HG02870 (cell line): Measurements from ENCODE around the gene VEZT.
"Not testable (repeated sequence)": the region's sequence is repeated elsewhere in the genome, so short reads cannot be mapped to it uniquely, and the experiment has no call there.

Experiments used
- ATAC-seq: cut with Tn5 transposase; IDR thresholded peaks from one replicate; pipeline ENCODE4 v1.9.1; 2021; ENCODE audit warnings: mild to moderate bottlenecking, moderate library complexity; ENCODE audit not compliant: unreplicated experiment

VEZT gene

DNA sequence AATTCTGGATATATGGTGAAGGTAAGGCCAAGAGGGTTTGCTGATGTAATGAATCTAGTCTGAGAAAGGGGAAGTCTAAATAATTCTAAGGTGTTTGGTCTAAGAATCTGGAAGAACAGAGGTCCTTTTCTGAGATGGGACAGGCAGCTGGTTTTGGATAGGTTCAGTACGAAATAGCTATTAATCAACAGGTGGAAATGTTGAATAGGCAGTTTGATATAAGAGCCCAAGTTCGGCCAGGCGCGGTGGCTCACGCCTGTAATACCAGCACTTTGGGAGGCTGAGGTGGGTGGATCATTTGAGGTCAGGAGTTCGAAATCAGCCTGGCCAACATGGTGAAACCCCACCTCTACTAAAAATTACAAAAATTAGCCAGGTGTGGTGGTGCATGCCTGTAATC, 97.1 kb downstream of the VEZT start:
- ATAC-seq = not testable (repeated sequence)

GRCh38 chr12:95316798-95317197, 99.2 kb downstream of the VEZT start:
- no peak for ATAC-seq

- no peak for ATAC-seq
Observed at GRCh38 chr12:95318071-95318545, 100.5 kb downstream of the VEZT start.

- no peak for ATAC-seq
Observed at GRCh38 chr12:95319694-95320331, 102.2 kb downstream of the VEZT start.

DNA sequence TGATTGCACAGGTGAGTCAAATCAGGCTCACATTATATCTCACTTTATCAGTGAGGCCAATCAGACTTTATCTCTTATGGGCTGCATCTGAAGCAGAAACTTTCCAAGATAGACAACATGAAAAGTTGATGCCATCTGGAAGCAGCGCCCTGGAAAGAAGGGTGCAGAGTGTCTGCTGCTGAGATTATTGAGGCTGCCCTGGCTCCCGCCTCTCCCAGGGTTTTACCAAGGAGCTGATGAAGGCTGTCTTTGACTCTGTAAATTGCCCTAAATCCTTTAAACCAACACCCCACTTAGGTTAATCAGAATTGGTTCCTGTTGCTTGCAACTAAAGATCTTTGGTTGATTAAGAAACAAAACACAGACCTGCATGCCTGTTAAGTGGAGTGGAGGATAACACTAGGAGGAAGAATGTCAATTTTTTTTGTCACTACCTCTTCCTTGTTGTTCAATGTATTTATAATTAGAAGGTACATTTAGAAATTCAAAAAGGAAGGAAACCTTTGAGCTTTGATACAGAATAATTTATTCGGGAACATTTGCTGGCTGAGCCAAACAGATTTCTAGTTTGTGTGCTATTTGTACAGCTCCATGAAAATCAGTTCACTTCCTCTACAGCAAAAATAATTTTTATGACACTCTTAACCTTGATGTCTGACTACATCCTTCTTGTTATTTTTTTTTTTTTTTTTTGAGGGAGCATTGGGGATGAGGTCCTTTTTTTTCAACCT, 104.1 kb downstream of the VEZT start:
- no peak for ATAC-seq

DNA sequence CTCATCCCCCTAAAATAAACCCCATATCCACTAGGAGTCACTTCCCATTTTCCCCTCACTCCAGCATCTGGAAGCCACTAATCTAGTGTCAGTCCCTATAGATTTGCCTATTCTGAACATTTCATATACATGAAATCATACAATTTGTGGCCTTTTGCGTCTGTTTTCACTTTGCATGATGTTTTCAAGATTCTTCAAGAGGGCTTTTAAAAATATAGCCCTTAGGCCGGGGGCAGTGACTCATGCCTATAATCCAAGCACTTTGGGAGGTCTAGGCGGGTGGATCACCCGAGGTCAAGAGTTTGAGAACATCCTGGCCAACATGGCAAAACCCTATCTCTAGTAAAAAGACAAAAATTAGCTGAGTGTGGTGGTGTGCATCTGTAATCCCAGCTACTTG, 104.7 kb downstream of the VEZT start:
- no peak for ATAC-seq

GRCh38 chr12:95323212-95323611, 105.6 kb downstream of the VEZT start:
- ATAC-seq = no peak

GRCh38 chr12:95324246-95324645, 106.6 kb downstream of the VEZT start:
- ATAC-seq = not testable (repeated sequence)

GRCh38 chr12:95325501-95325900, 107.9 kb downstream of the VEZT start:
- no peak for ATAC-seq

- no peak for ATAC-seq
Observed at GRCh38 chr12:95326445-95326844, 108.8 kb downstream of the VEZT start.

DNA sequence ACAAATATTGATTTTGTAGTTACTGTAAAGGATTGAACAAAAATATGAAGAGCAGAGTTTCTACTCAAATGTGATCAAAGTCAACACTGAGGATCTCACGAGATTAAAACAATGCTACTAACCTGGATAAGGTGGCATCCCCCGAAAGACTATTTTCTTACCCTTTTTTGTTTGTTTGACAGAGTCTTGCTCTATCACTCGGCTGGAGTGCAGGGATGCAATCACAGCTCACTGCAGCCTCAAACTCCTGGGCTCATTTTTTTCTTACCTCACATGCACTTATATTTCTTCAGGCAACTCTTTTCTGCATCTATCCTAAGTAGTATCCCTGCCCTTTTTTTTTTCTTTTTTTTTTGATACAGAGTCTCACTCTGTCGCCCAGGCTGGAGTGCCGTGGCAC, 109.2 kb downstream of the VEZT start:
- ATAC-seq = no peak

GRCh38 chr12:95328708-95329107, 111.1 kb downstream of the VEZT start:
- no peak for ATAC-seq

- ATAC-seq = no peak
Observed at GRCh38 chr12:95335948-95336347, 118.3 kb downstream of the VEZT start.

DNA sequence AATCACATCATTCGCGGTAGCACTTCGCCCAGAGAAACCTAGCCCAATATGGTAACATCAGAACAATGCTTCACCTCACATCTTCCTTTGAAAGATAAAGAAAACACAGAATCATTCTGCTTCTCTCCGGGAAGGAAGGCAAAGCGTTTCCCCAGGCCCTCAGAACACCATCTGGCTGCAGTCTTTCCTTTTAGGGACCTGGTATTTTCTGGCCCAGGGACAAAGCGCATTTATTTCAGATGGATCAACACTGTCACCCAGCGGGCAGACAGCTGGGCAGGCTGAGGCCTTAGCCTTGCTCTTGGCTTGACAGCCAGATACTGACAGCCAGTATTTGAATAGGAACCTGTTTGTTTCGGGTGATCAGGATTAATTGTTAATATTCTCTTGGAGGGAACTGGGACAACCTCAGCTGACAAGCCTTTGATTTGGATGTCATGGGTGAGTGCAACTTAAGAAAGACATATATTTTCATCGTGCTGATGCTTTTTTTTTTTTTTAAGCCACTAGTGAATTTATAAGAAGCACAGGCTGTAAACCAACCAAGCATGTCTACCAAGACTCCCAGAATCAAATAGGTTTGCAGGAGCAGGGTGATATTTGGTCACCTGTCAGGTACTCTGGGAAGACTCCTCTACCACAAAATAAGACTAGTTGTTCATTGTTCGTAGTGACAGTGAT, 118.9 kb downstream of the VEZT start:
- ATAC-seq = no peak

DNA sequence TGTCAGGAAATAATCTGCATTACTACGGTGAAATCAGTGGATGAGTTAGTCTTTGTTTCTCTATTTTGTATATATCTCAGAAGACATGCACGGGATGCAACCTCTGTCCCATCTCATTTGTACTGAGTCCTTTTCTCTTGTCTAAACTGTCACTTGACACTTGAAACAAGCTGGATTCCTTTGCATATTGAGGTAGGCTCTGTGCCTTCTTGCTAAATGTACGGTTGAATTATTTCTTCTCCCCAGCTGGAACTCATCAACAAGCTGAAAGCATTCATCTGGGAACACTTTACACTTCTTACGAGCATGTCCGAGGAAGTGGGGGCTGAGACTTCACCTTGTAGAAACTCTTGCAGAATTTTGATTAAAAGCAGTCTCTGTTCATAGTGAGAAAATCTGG, 119.5 kb downstream of the VEZT start:
- ATAC-seq = no peak

- ATAC-seq = no peak
Observed at GRCh38 chr12:95339086-95339788, 121.6 kb downstream of the VEZT start.

DNA sequence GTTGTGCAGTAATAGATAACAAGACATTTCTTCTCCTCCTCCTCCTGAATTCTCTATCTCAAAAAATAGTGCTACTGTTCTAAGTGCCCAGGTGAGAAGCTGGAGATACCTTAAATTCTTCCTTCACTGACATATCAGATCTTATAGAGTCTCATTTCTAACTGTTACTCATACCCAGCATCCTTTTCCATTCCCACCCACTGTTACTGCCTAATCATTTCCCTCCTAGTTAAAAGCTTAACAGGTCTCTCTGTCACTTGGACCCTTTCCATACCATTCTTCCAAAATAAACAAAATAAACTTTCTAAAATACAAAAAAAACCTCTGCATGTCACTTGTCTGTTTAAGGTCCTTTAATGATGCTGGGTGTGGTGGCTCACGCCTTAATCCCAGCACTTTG, 124.4 kb downstream of the VEZT start:
- no peak for ATAC-seq

DNA sequence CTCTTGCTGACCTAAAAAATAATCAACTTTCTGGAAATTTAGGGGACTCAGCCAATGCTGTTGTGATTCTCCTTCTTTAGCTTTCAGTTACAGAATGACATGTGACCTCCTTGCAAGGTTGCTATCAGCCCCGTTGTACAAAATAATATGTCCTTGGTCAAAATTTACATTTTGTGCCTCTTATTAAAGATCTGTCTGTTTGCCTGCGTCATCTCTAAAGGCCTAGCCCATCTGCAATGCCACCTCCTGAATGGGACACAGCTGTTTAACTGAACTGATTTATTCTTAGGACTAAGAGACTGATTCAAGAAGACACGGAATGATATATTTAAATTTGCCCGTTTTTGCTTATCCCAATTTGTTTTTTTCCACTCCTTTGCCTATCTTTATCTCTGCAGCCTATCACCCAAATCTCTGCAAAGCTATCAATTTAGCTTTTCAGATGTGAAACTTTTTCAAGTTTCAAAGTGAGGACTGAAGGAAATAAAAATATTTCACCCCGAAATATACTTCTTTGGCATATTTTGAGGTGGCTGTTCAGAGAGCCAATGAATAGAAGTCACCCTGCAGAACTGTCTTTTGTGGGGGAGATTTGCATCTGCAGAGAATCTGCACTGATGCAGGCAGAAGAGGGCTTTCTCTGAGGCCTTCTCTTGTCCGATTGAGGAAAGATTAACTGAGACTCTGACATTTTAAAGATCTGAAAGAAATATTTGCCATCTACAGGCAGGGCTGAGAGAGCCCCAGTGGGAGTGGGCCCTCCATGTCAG, 126.0 kb downstream of the VEZT start:
- ATAC-seq = no peak

DNA sequence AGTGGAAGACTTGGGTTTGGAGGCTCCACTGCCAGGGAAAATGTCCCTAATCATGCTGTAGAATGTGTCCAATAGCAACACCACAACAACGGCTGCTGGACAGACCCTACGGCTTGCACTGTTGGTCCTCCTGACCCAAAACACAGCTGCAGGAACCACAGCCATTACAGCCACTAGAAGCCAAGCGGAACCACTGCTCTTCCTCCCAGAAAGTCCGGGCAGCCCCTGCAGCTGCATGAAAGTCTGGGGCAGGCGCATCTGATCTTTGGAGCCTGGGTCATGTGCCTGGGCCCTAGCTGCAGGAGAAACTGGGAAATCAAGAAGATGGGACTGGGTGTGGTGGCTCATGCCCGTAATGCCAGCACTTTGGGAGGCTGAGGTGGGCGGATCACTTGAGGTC, 131.7 kb downstream of the VEZT start:
- no peak for ATAC-seq

DNA sequence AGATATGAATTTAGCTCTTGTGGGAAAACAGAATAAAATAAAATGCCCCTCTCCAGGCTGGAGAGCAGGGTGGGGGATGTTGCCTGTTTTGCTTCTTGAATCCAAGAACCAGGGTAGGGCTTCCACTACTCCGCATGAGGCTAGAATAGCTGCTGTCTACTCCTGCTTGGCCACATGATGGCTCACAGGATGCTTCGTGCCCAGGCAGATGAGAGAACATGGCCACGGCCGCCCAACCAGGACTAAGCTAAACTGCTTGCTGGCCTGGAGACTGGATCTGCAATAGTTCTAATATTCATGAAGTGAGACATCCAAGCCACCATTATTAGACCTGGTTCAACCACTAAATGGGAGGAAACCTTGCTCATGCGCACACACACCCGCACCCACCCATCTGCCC, 134.1 kb downstream of the VEZT start:
- ATAC-seq = no peak
